Thoracic aorta (tissue), 2 donors: ENCODE data around the gene MAMSTR. TPM values are rescaled to one million over a fixed set of nuclear protein-coding genes. Genes with fewer than 3 reads are reported as not detected.
"Not testable (repeated sequence)": the region's sequence is repeated elsewhere in the genome, so short reads cannot be mapped to it uniquely, and the experiment has no call there.

ENCODE experiments used
- ATAC-seq: fragments of 150-250 bp; one replicate; pipeline ENCODE4 v1.8.0; 2017; ENCODE audit warnings: low read depth; ENCODE audit not compliant: insufficient number of reproducible peaks, low FRiP score
- DNase-seq: peaks from one replicate; pipeline ENCODE4 v3.0.0-alpha.2; 2020; ENCODE audit warnings: low spot score
- H3K27ac ChIP-seq, 2 donors: fragments of 200-600 bp; sonication (generic); 1 replicate in 1 of 2; 2 replicates in 1 of 2; pipeline ENCODE4 v1.5.1; 2016; ENCODE audit warnings: mild to moderate bottlenecking in 2 of 2, moderate library complexity in 2 of 2
- H3K27me3 ChIP-seq: fragments of 200-600 bp; sonication (generic); replicated peaks from 2 replicates; pipeline ENCODE4 v1.6.0; 2016; ENCODE audit warnings: mild to moderate bottlenecking; ENCODE audit not compliant: insufficient read depth
- H3K36me3 ChIP-seq: fragments of 200-600 bp; sonication (generic); one replicate; pipeline ENCODE4 v1.5.1; 2016
- H3K4me1 ChIP-seq, 2 donors: fragments of 200-600 bp; sonication (generic); 1 replicate in 1 of 2; 2 replicates in 1 of 2; pipeline versions ENCODE4 v1.5.1 to v1.6.0; 2016; ENCODE audit warnings: low read depth in 2 of 2, mild to moderate bottlenecking in 1 of 2; ENCODE audit not compliant: control insufficient read depth in 1 of 2
- H3K4me3 ChIP-seq: fragments of 200-600 bp; sonication (generic); 2 replicates; pipeline ENCODE4 v1.5.1; 2016; ENCODE audit warnings: mild to moderate bottlenecking
- H3K9me3 ChIP-seq: fragments of 200-600 bp; sonication (generic); 2 replicates; pipeline ENCODE4 v1.5.1; 2016
- CTCF ChIP-seq: fragments of 200-600 bp; sonication (generic); IDR thresholded peaks from one replicate; pipeline ENCODE4 v1.5.1; 2019; ENCODE audit warnings: antibody characterized with exemption
- total RNA-seq, 2 donors: library from RNA; depleted of rRNA; stranded (reverse); fragments of >200 nt; gene quantifications; one replicate each; pipeline versions ENCODE4 v1.1.0 to v1.2.3, GENCODE V29; 2016

MAMSTR gene
- total RNA-seq, 2 donors from 2014 or later, result not detected

GRCh38 chr19:48702701-48703100, 16.8 kb downstream of the MAMSTR start:
- Histone ChIP-seq H3K9me3 (no peaks in the 10 kb centered on the region), H3K27ac (no peak overlapping the region), H3K27me3 (no peaks in the 10 kb centered on the region), H3K4me1 (no peaks in the 10 kb centered on the region), H3K36me3 (peaks cover 3% of the 10 kb centered on the region), H3K4me3 (no peak overlapping the region)
- DNase-seq, result no peak
- no peak for TF ChIP-seq CTCF
- no peak for ATAC-seq

- H3K4me3 ChIP-seq, result no peak overlapping the region
- H3K4me1 ChIP-seq, result no peaks in the 10 kb centered on the region
- peaks cover 3% of the 10 kb centered on the region for H3K36me3 ChIP-seq
- no peaks in the 10 kb centered on the region for H3K27me3 ChIP-seq
- ATAC-seq, result no peak
- DNase-seq, result no peak
- no peak overlapping the region for H3K27ac ChIP-seq
- no peaks in the 10 kb centered on the region for H3K9me3 ChIP-seq
- no peak for TF ChIP-seq CTCF
These were observed 21.5 kb downstream of the MAMSTR start for GRCh38 chr19:48698046-48698445.

GRCh38 chr19:48696353-48697010, 23.0 kb downstream of the MAMSTR start:
- Histone ChIP-seq H3K27ac (no peak overlapping the region), H3K4me1 (no peaks in the 10 kb centered on the region), H3K4me3 (peak overlapping the region; percentile 53), H3K27me3 (no peaks in the 10 kb centered on the region), H3K36me3 (peaks cover 2% of the 10 kb centered on the region), H3K9me3 (no peaks in the 10 kb centered on the region)
- no peak for ATAC-seq
- no peak for TF ChIP-seq CTCF
- DNase-seq, result no peak

- ATAC-seq (no peak), DNase-seq (no peak)
- Histone ChIP-seq H3K27me3 (no peaks in the 10 kb centered on the region), H3K4me1 (no peaks in the 10 kb centered on the region), H3K9me3 (no peaks in the 10 kb centered on the region), H3K27ac (no peak within 1 kb of the TSS), H3K4me3 (peak within 1 kb of the TSS; percentile 53), H3K36me3 (peaks cover 2% of the 10 kb centered on the region)
- no peak for TF ChIP-seq CTCF
These were observed 23.7 kb downstream of the MAMSTR start, which contains the start of gene FUT2 for GRCh38 chr19:48695743-48696352. Gene FUT2 (plus strand): TSS chr19:48695971. CDS start chr19:48702957, 6,986 bp downstream.

GRCh38 chr19:48693629-48694028, 25.9 kb downstream of the MAMSTR start:
- H3K4me3 ChIP-seq, H3K36me3 ChIP-seq, H3K27me3 ChIP-seq, DNase-seq, H3K9me3 ChIP-seq, ATAC-seq, H3K4me1 ChIP-seq, H3K27ac ChIP-seq: not testable (repeated sequence)
